Gastrocnemius medialis (tissue), 4 donors: ENCODE measurements around the gene GALNTL6. TPM values are rescaled to one million over a fixed set of nuclear protein-coding genes. Genes with fewer than 3 reads are reported as not detected.

Experiments used
- ATAC-seq, 2 donors: fragments of 150-250 bp; one replicate each; pipeline ENCODE4 v1.9.1; 2016
- DNase-seq, 2 donors: peaks; one replicate each; pipeline ENCODE4 v3.0.0-alpha.2; 2019
- H3K27ac ChIP-seq, 4 donors: fragments of 200-600 bp; sonication (generic); 1 replicate in 1 of 4; 2 replicates in 3 of 4; pipeline ENCODE4 v1.5.1; 2016 to 2018; ENCODE audit warnings: mild to moderate bottlenecking in 2 of 4, moderate library complexity in 1 of 4
- H3K27me3 ChIP-seq, 3 donors: fragments of 200-600 bp; sonication (generic) in 2 of 3; 1 replicate in 1 of 3; 2 replicates in 2 of 3; pipeline versions ENCODE4 v1.5.1 to v1.6.0; 2016 to 2019; ENCODE audit warnings: mild to moderate bottlenecking in 1 of 3, moderate library complexity in 1 of 3
- H3K36me3 ChIP-seq, 2 donors: fragments of 200-600 bp; sonication (generic) in 1 of 2; one replicate each; pipeline ENCODE4 v1.5.1; 2017 to 2018
- H3K4me1 ChIP-seq, 2 donors: fragments of 200-600 bp; sonication (generic) in 1 of 2; one replicate each; pipeline ENCODE4 v1.5.1; 2016 to 2017; ENCODE audit warnings: mild to moderate bottlenecking in 2 of 2
- H3K4me3 ChIP-seq, 4 donors: fragments of 200-600 bp; sonication (generic) in 3 of 4; 1 replicate in 1 of 4; 2 replicates in 3 of 4; pipeline ENCODE4 v1.5.1; 2016 to 2019; ENCODE audit warnings: mild to moderate bottlenecking in 2 of 4
- H3K9me3 ChIP-seq, 3 donors: fragments of 200-600 bp; sonication (generic) in 2 of 3; 1 replicate in 1 of 3; 2 replicates in 2 of 3; pipeline ENCODE4 v1.5.1; 2016 to 2019
- CTCF ChIP-seq, 5 experiments: fragments of 450-650 bp in 3 of 5; fragments of 200-600 bp in 2 of 5; sonication (generic) in 2 of 5; IDR thresholded peaks in 4 of 5; conservative IDR thresholded peaks in 1 of 5; 1 replicate in 4 of 5; 2 replicates in 1 of 5; pipeline ENCODE4 v1.5.1; 2016 to 2019; ENCODE audit warnings: antibody characterized with exemption in 5 of 5, mild to moderate bottlenecking in 3 of 5, moderate library complexity in 3 of 5
- POLR2A ChIP-seq, 2 donors: fragments of 450-650 bp; IDR thresholded peaks; one replicate each; pipeline ENCODE4 v1.6.1; 2017; ENCODE audit warnings: antibody characterized with exemption in 2 of 2, mild to moderate bottlenecking in 2 of 2, moderate library complexity in 2 of 2
- in situ Hi-C, 4 donors: fragments of 200-750 bp; cut with MboI; loops; one replicate each; pipeline versions ENCODE4 v1.15.0 to v1.8.0; 2017; ENCODE audit warnings: low sequenced_read_pairs in 4 of 4
- intact Hi-C: fragments of 100-400 bp; cut with DNase I; formaldehyde crosslinking; loops from one replicate; pipeline ENCODE4 v1.15.1; 2023; ENCODE audit warnings: low total_unique reads
- total RNA-seq, 4 donors: library from RNA; depleted of rRNA; stranded (reverse); fragments of >200 nt; gene quantifications; one replicate each; pipeline versions ENCODE4 v1.1.0 to v1.2.3, GENCODE V29; 2016

The GALNTL6 gene
- total RNA-seq, 4 donors from 2014 or later: not detected

GRCh38 chr4:172141025-172141424, 327.8 kb downstream of the GALNTL6 start:
- ATAC-seq (no peak), DNase-seq (no peak)
- in situ Hi-C loops: no loop called here
- H3K27me3 ChIP-seq: no peaks in the 10 kb centered on the region
- H3K9me3 ChIP-seq: no peaks in the 10 kb centered on the region
- no peaks in the 10 kb centered on the region for H3K4me1 ChIP-seq
- intact Hi-C loops: no loop called here
- H3K36me3 ChIP-seq: no peaks in the 10 kb centered on the region
- no peak overlapping the region for H3K4me3 ChIP-seq
- TF ChIP-seq CTCF (IDR thresholded peaks at IDR 0.05 in 4 of 5, conservative IDR thresholded peaks at IDR 0.05 in 1 of 5) (no peak), POLR2A (IDR thresholded peaks at IDR 0.05) (no peak)
- H3K27ac ChIP-seq: no peak overlapping the region

DNA sequence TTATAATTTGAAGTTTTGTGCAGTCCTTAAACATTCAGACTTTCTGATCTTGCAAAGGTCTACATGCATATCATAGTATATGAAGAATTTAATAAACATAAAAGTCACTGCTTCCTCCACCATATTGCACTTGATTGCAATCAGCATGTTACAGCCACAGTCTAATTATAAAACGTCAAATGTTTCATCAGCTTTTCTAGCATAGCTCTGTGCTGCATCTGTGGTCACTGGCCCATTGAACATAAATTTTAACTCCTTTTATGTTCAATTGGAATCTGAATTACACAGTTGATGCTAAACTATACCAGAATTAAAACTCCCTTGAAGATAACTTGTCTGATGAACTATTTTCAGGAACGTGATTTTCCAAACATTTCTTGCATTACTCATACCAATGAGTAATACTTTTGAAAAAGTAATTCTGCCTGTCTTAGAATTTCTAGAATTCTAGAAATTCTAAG, 329.1 kb downstream of the GALNTL6 start:
- intact Hi-C loops: no loop called here
- no peak for TF ChIP-seq CTCF (IDR thresholded peaks at IDR 0.05 in 4 of 5, conservative IDR thresholded peaks at IDR 0.05 in 1 of 5)
- no peak for TF ChIP-seq POLR2A (IDR thresholded peaks at IDR 0.05)
- Histone ChIP-seq H3K27me3 (no peaks in the 10 kb centered on the region), H3K4me3 (no peak overlapping the region), H3K9me3 (no peaks in the 10 kb centered on the region), H3K27ac (no peak overlapping the region), H3K36me3 (no peaks in the 10 kb centered on the region), H3K4me1 (no peaks in the 10 kb centered on the region)
- DNase-seq (no peak), ATAC-seq (no peak)
- in situ Hi-C loops: no loop called here

DNA sequence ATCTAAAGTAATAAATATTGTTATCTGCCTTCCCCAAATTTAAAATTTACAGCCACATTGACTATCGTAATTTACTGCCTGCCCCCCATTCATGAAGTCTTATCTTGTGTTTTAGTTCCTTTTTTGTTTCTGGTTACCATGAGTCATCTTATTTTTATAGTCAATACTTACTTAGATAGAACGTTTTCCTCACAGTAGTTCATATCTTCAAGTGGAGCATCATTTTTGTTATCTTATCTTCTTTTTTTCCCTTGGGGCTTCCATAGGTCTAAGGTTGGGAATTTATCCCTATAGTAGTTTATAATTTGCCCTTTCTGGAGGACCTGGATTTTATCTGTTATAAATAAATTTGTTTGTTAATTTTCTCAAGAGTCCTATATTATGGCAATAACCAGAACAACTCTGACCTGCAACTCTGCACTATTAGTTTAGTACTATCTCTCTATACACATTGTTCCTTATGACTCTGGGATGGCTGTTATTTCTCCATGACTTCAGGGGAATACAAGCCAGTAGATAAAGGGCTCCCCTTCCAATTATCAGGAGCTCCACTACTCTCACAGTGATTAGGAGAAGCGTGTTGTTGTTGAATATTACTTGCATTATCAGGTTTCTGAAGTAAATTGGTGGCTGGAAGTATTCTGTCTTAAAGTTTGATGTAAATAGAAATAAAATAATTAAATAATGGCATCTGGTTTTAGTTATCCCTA, 330.6 kb downstream of the GALNTL6 start:
- Histone ChIP-seq H3K4me3 (no peak overlapping the region), H3K4me1 (no peaks in the 10 kb centered on the region), H3K36me3 (no peaks in the 10 kb centered on the region), H3K9me3 (no peaks in the 10 kb centered on the region), H3K27me3 (no peaks in the 10 kb centered on the region), H3K27ac (no peak overlapping the region)
- no peak for DNase-seq
- ATAC-seq: no peak
- intact Hi-C loops (no loop called here), in situ Hi-C loops (no loop called here)
- TF ChIP-seq POLR2A (IDR thresholded peaks at IDR 0.05) (no peak), CTCF (IDR thresholded peaks at IDR 0.05 in 4 of 5, conservative IDR thresholded peaks at IDR 0.05 in 1 of 5) (no peak)

GRCh38 chr4:172147687-172148086, 334.5 kb downstream of the GALNTL6 start:
- no peaks in the 10 kb centered on the region for H3K36me3 ChIP-seq
- TF ChIP-seq POLR2A (IDR thresholded peaks at IDR 0.05) (no peak), CTCF (IDR thresholded peaks at IDR 0.05 in 4 of 5, conservative IDR thresholded peaks at IDR 0.05 in 1 of 5) (no peak)
- no peaks in the 10 kb centered on the region for H3K27me3 ChIP-seq
- H3K4me3 ChIP-seq: no peak overlapping the region
- intact Hi-C loops (no loop called here), in situ Hi-C loops (no loop called here)
- no peaks in the 10 kb centered on the region for H3K9me3 ChIP-seq
- ATAC-seq: no peak
- no peak overlapping the region for H3K27ac ChIP-seq
- no peak for DNase-seq
- no peaks in the 10 kb centered on the region for H3K4me1 ChIP-seq

DNA sequence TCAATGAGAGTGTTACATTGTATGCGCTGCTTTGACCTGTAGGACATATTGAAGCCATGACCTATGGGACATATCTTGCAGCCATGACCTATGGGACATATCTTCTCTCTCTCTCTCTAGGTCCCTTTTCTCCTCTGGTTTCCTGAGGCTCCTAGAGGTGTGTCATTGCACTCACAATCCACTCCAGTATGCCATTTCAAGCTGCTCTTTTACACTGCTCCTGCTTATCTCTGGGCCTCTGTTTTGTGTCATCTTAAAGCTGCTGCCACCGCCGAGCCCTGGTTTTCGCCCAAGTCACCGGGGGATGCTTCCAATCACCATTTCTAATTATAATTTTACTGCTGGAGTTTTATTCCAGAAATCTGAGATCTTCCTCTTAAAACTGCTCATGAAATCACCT, 336.1 kb downstream of the GALNTL6 start:
- no peaks in the 10 kb centered on the region for H3K4me1 ChIP-seq
- DNase-seq (no peak), ATAC-seq (no peak)
- intact Hi-C loops (no loop called here), in situ Hi-C loops (no loop called here)
- no peak for TF ChIP-seq POLR2A (IDR thresholded peaks at IDR 0.05)
- no peak for TF ChIP-seq CTCF (IDR thresholded peaks at IDR 0.05 in 4 of 5, conservative IDR thresholded peaks at IDR 0.05 in 1 of 5)
- H3K9me3 ChIP-seq: no peaks in the 10 kb centered on the region
- no peak overlapping the region for H3K27ac ChIP-seq
- no peaks in the 10 kb centered on the region for H3K27me3 ChIP-seq
- H3K4me3 ChIP-seq: no peak overlapping the region
- no peaks in the 10 kb centered on the region for H3K36me3 ChIP-seq
